ENCODE results near the gene OSM.

OSM gene

GRCh38 chr22:30262112-30262511 lies 4.5 kb downstream of the OSM start (continued):
- TF ChIP-seq GLI2 (tag by site-specific recombination; IDR thresholded peaks at IDR 0.05; ENCODE audit: borderline replicate concordance, low read depth) = no peak
- TF ChIP-seq ZBTB21 (tag by site-specific recombination; IDR thresholded peaks at IDR 0.05) = no peak
- no peak for TF ChIP-seq ZNF629 (tag by site-specific recombination; IDR thresholded peaks at IDR 0.05)
- no peak for TF ChIP-seq ZBTB49 (tag by site-specific recombination; IDR thresholded peaks at IDR 0.05; ENCODE audit: low read depth)
- no peak for TF ChIP-seq ZNF658 (tag by site-specific recombination; IDR thresholded peaks at IDR 0.05)
- TF ChIP-seq ZBTB7A (tag by site-specific recombination; IDR thresholded peaks at IDR 0.05; ENCODE audit: low read depth) = no peak
- TF ChIP-seq ZNF248 (tag by site-specific recombination; IDR thresholded peaks at IDR 0.05) = no peak
- TF ChIP-seq ZNF610 (tag by site-specific recombination; IDR thresholded peaks at IDR 0.05; ENCODE audit: borderline replicate concordance) = no peak

DNA sequence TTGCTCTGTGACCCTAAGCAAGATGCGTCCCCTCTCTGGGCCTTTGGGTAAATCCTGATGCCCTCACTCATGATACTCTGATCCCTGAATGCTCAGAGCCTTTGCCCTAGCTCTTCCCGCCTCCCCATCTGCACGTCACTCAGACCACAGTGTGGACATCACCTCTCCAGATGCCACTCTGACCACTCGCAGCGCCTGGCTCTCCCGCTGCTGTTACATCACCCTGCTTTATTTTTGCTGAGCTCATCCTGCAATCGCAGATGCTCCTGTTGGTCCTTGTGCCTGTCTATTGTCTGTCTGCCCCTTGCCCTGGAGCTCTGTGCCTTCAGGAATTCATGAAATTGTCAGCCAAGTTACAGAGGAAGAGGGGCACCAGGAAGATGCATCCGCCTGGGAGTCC lies 5.5 kb downstream of the OSM start:
- H3K4me3 ChIP-seq (ENCODE audit: low read depth, low read length) = no peak overlapping the region
- ChIA-PET CTCF (interaction anchor here (0.7 to 3.4 kb wide), 22 partner anchors 11 to 172 kb away, joined by 3 to 26 read pairs (median 4); partner anchors contain the start of gene CASTOR1), POLR2A (no interaction called here)
- H3K27ac ChIP-seq (ENCODE audit: extremely low read depth, low read depth, low read length) = no peak overlapping the region
- TF ChIP-seq, protein P1, sequence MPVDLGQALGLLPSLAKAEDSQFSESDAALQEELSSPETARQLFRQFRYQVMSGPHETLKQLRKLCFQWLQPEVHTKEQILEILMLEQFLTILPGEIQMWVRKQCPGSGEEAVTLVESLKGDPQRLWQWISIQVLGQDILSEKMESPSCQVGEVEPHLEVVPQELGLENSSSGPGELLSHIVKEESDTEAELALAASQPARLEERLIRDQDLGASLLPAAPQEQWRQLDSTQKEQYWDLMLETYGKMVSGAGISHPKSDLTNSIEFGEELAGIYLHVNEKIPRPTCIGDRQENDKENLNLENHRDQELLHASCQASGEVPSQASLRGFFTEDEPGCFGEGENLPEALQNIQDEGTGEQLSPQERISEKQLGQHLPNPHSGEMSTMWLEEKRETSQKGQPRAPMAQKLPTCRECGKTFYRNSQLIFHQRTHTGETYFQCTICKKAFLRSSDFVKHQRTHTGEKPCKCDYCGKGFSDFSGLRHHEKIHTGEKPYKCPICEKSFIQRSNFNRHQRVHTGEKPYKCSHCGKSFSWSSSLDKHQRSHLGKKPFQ (tag by site-specific recombination; IDR thresholded peaks at IDR 0.05) = no peak
- TF ChIP-seq ZNF701 (tag by site-specific recombination; IDR thresholded peaks at IDR 0.05) (no peak), HIC1 (tag by site-specific recombination; IDR thresholded peaks at IDR 0.05) (no peak), ZBTB21 (tag by site-specific recombination; IDR thresholded peaks at IDR 0.05) (no peak)
- no peaks in the 10 kb centered on the region for H3K4me1 ChIP-seq (ENCODE audit: control insufficient read depth, insufficient read depth, low read length)
- H3K9me3 ChIP-seq (ENCODE audit: control insufficient read depth, insufficient read depth, low read depth, low read length) = no peaks in the 10 kb centered on the region
- H3K36me3 ChIP-seq (ENCODE audit: control insufficient read depth in 2 of 2, insufficient read depth in 1 of 2, low read length in 2 of 2) = no peaks in the 10 kb centered on the region

DNA sequence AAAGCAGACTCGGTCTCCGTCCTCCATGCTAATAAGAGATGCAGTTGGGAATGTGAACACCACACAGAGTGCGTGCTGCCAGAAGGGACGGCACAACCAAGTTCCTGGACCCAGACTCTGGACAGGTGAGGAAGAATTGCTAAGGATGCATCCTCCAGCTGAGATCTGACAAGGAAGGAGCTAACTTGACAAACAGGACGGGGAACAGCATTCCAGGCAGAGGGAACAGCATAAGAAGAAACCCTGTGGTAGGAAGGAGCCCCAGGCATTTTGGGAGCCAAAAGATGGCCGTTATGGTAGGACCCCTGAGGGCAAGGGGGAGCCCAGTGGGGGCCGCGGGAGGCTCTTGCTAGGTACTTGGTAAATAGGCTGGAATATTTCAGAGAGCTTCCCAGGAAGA lies 6.0 kb downstream of the OSM start:
- CTCF ChIA-PET = interaction anchor here (0.7 to 3.4 kb wide), 17 partner anchors 16 to 172 kb away, joined by 3 to 26 read pairs (median 4); partner anchors contain the start of gene CASTOR1
- no peaks in the 10 kb centered on the region for H3K4me1 ChIP-seq (ENCODE audit: control insufficient read depth, insufficient read depth, low read length)
- POLR2A ChIA-PET = no interaction called here
- TF ChIP-seq ZFP3 (tag by site-specific recombination; IDR thresholded peaks at IDR 0.05; ENCODE audit: low read depth) (no peak), ZNF394 (tag by site-specific recombination; IDR thresholded peaks at IDR 0.05; ENCODE audit: borderline replicate concordance) (no peak), ZNF548 (tag by site-specific recombination; IDR thresholded peaks at IDR 0.05) (no peak), ZBTB21 (tag by site-specific recombination; IDR thresholded peaks at IDR 0.05) (no peak), ZNF292 (tag by site-specific recombination; IDR thresholded peaks at IDR 0.05; ENCODE audit: borderline replicate concordance, low read depth) (no peak), SP3 (tag by site-specific recombination; IDR thresholded peaks at IDR 0.05) (no peak), ZNF843 (tag by site-specific recombination; IDR thresholded peaks at IDR 0.05) (no peak), SP7 (tag by site-specific recombination; IDR thresholded peaks at IDR 0.05) (no peak), ZNF621 (tag by site-specific recombination; IDR thresholded peaks at IDR 0.05) (no peak), TCF7L2 (IDR thresholded peaks at IDR 0.05; ENCODE audit: borderline replicate concordance, low read depth, low read length) (no peak), GLIS2 (tag by site-specific recombination; IDR thresholded peaks at IDR 0.05) (no peak)
- TF ChIP-seq, protein P2, sequence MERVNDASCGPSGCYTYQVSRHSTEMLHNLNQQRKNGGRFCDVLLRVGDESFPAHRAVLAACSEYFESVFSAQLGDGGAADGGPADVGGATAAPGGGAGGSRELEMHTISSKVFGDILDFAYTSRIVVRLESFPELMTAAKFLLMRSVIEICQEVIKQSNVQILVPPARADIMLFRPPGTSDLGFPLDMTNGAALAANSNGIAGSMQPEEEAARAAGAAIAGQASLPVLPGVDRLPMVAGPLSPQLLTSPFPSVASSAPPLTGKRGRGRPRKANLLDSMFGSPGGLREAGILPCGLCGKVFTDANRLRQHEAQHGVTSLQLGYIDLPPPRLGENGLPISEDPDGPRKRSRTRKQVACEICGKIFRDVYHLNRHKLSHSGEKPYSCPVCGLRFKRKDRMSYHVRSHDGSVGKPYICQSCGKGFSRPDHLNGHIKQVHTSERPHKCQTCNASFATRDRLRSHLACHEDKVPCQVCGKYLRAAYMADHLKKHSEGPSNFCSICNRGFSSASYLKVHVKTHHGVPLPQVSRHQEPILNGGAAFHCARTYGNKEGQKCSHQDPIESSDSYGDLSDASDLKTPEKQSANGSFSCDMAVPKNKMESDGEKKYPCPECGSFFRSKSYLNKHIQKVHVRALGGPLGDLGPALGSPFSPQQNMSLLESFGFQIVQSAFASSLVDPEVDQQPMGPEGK (tag by site-specific recombination; IDR thresholded peaks at IDR 0.05) = no peak
- TF ChIP-seq, protein P3, sequence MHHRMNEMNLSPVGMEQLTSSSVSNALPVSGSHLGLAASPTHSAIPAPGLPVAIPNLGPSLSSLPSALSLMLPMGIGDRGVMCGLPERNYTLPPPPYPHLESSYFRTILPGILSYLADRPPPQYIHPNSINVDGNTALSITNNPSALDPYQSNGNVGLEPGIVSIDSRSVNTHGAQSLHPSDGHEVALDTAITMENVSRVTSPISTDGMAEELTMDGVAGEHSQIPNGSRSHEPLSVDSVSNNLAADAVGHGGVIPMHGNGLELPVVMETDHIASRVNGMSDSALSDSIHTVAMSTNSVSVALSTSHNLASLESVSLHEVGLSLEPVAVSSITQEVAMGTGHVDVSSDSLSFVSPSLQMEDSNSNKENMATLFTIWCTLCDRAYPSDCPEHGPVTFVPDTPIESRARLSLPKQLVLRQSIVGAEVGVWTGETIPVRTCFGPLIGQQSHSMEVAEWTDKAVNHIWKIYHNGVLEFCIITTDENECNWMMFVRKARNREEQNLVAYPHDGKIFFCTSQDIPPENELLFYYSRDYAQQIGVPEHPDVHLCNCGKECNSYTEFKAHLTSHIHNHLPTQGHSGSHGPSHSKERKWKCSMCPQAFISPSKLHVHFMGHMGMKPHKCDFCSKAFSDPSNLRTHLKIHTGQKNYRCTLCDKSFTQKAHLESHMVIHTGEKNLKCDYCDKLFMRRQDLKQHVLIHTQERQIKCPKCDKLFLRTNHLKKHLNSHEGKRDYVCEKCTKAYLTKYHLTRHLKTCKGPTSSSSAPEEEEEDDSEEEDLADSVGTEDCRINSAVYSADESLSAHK (tag by site-specific recombination; IDR thresholded peaks at IDR 0.05) = no peak

More for the DNA sequence above, 6.0 kb downstream of the OSM start:
- H3K9me3 ChIP-seq (ENCODE audit: control insufficient read depth, insufficient read depth, low read depth, low read length) = no peaks in the 10 kb centered on the region
- H3K27ac ChIP-seq (ENCODE audit: extremely low read depth, low read depth, low read length) = no peak overlapping the region
- no peak overlapping the region for H3K4me3 ChIP-seq (ENCODE audit: low read depth, low read length)
- no peaks in the 10 kb centered on the region for H3K36me3 ChIP-seq (ENCODE audit: control insufficient read depth in 2 of 2, insufficient read depth in 1 of 2, low read length in 2 of 2)
